Endothelial cell of umbilical vein (primary cell): Measurements from ENCODE around the gene ALK. TPM values are rescaled to one million over a fixed set of nuclear protein-coding genes. Genes with fewer than 3 reads are reported as not detected.

Source experiments
- BruUV-seq: library from RNA; stranded (reverse); fragments of 400-500 nt; replicated peaks from 2 replicates; lab custom pipeline; 2021; lab: Mats Ljungman, UMichigan
- CTCF ChIA-PET: fragments of 300-600, 350-600 bp; sonication (Branson Sonifier 250); formaldehyde crosslinking; loops from one replicate; lab custom pipeline; 2021; ENCODE audit warnings: antibody characterized with exemption, inconsistent platforms; lab: Charles Lee
- POLR2A ChIA-PET: fragments of 300-600, 350-600 bp; sonication (Branson Sonifier 250); formaldehyde crosslinking; loops from one replicate; lab custom pipeline; 2021; ENCODE audit warnings: antibody characterized with exemption, inconsistent platforms; lab: Charles Lee
- DNase-seq: peaks from one replicate; pipeline ENCODE4 v3.0.0-alpha.2; 2011; ENCODE audit warnings: low read depth, low spot score
- FAIRE-seq: peaks from 2 replicates; lab custom pipeline; 2011; peaks lifted over from hg19 to GRCh38; lab: Jason Lieb, UNC
- H2AFZ ChIP-seq: 2 replicates; pipeline ENCODE4 v1.6.0; 2012; ENCODE audit warnings: low read depth, low read length, control low read depth, inconsistent platforms
- H3K27ac ChIP-seq: 2 replicates; pipeline ENCODE4 v1.5.1; 2011; ENCODE audit warnings: low read depth, mild to moderate bottlenecking, control low read depth, low read length, moderate library complexity; ENCODE audit not compliant: insufficient read depth
- H3K27me3 ChIP-seq, 2 experiments: 2 replicates each; pipeline versions ENCODE4 v1.6.0 to v1.6.1; 2011; ENCODE audit warnings: low read length in 2 of 2, mixed read lengths in 1 of 2; ENCODE audit not compliant: control insufficient read depth in 2 of 2, insufficient read depth in 2 of 2
- H3K36me3 ChIP-seq, 2 experiments: 2 replicates in 1 of 2; 3 replicates in 1 of 2; pipeline ENCODE4 v1.5.1; 2011; ENCODE audit warnings: low read length in 2 of 2, mild to moderate bottlenecking in 1 of 2, moderate library complexity in 1 of 2; ENCODE audit not compliant: control insufficient read depth in 2 of 2, insufficient read depth in 2 of 2; ENCODE audit errors: extremely low read depth in 1 of 2
- H3K4me1 ChIP-seq: 3 replicates; pipeline ENCODE4 v1.5.1; 2011; ENCODE audit warnings: mild to moderate bottlenecking, low read length; ENCODE audit not compliant: control insufficient read depth, insufficient read depth; ENCODE audit errors: extremely low read depth
- H3K4me2 ChIP-seq: 2 replicates; pipeline ENCODE4 v1.6.1; 2011; ENCODE audit warnings: low read length, control low read depth, mixed read lengths; ENCODE audit not compliant: insufficient read depth
- H3K4me3 ChIP-seq, 3 experiments: fragments of 200-600 bp in 1 of 3; sonication (generic), shearing (Covaris generic) in 1 of 3; replicated peaks in 1 of 3; 2 replicates each; pipeline ENCODE4 v1.5.1; 2011 to 2016; ENCODE audit warnings: control low read depth in 3 of 3, low read length in 3 of 3, mild to moderate bottlenecking in 2 of 3, inconsistent platforms in 1 of 3, low read depth in 1 of 3, moderate library complexity in 1 of 3; ENCODE audit not compliant: insufficient read depth in 1 of 3
- H3K79me2 ChIP-seq: 2 replicates; pipeline ENCODE4 v1.6.0; 2012; ENCODE audit warnings: low read length, inconsistent platforms; ENCODE audit not compliant: control insufficient read depth, insufficient read depth
- H3K9ac ChIP-seq: replicated peaks from 2 replicates; pipeline ENCODE3; 2011; ENCODE audit warnings: low read length, control low read depth; ENCODE audit not compliant: insufficient read depth; ENCODE audit errors: extremely low read depth
- H3K9me1 ChIP-seq: replicated peaks from 3 replicates; pipeline ENCODE4 v1.6.0; 2011; ENCODE audit warnings: mild to moderate bottlenecking, low read length; ENCODE audit not compliant: control insufficient read depth, insufficient read depth; ENCODE audit errors: extremely low read depth
- H3K9me3 ChIP-seq: replicated peaks from 2 replicates; pipeline ENCODE4 v1.5.1; 2012; ENCODE audit warnings: low read length, inconsistent platforms; ENCODE audit not compliant: control insufficient read depth, insufficient read depth
- H4K20me1 ChIP-seq: replicated peaks from 2 replicates; pipeline ENCODE3; 2011; ENCODE audit warnings: mild to moderate bottlenecking, low read length; ENCODE audit not compliant: control insufficient read depth, insufficient read depth; ENCODE audit errors: extremely low read depth
- EZH2 ChIP-seq: IDR thresholded peaks from 2 replicates; pipeline ENCODE4 v1.6.1; 2012; ENCODE audit warnings: borderline replicate concordance, low read depth, mild to moderate bottlenecking, moderate library complexity, low read length, inconsistent platforms; ENCODE audit not compliant: severe bottlenecking
- FOS ChIP-seq: IDR thresholded peaks from 2 replicates; pipeline ENCODE4 v1.6.1; 2011; ENCODE audit warnings: mild to moderate bottlenecking, low read length, moderate library complexity, borderline replicate concordance; ENCODE audit not compliant: insufficient read depth
- GATA2 ChIP-seq: IDR thresholded peaks from 2 replicates; pipeline ENCODE4 v1.7.0; 2011; ENCODE audit warnings: low read depth, mild to moderate bottlenecking, moderate library complexity, mixed read lengths, low read length; ENCODE audit not compliant: insufficient read length, insufficient read depth
- JUN ChIP-seq: IDR thresholded peaks from 2 replicates; pipeline ENCODE4 v1.6.1; 2011; ENCODE audit warnings: borderline replicate concordance, low read depth; ENCODE audit not compliant: insufficient read length, insufficient read depth
- MYC ChIP-seq: IDR thresholded peaks from one replicate; pipeline ENCODE4 v1.6.1; 2011; ENCODE audit warnings: mild to moderate bottlenecking, low read depth, low read length
- POLR2A ChIP-seq: IDR thresholded peaks from 2 replicates; pipeline ENCODE4 v1.6.1; 2012; ENCODE audit warnings: low read depth, mild to moderate bottlenecking, control low read depth, low read length
- POLR2AphosphoS5 ChIP-seq: IDR thresholded peaks from 2 replicates; pipeline ENCODE4 v1.6.1; 2012; ENCODE audit warnings: low read depth, mild to moderate bottlenecking, control low read depth, low read length, moderate library complexity; ENCODE audit not compliant: insufficient read depth
- dilution Hi-C: fragments of 300-500 bp; cut with MboI; formaldehyde crosslinking; loops from one replicate; pipeline ENCODE4 v1.15.0; 2019; ENCODE audit warnings: low sequenced_read_pairs; ENCODE audit not compliant: extremely low pct_ligation_motif_present
- intact Hi-C: fragments of 100-400 bp; cut with micrococcal nuclease; formaldehyde crosslinking; loops from one replicate; pipeline ENCODE4 v1.10.0; 2022
- polyA plus RNA-seq, 4 experiments: library from polyadenylated mRNA; depleted of rRNA in 3 of 4; stranded (reverse) in 3 of 4; unstranded in 1 of 4; fragments of >200 nt; gene quantifications; 2 replicates each; pipeline versions ENCODE4 v1.2.1 to v1.2.3, GENCODE V29; 2011 to 2012; ENCODE audit warnings: missing spikeins in 1 of 4
- total RNA-seq: library from RNA; stranded (reverse); gene quantifications from 2 replicates; pipeline ENCODE4 v1.2.3, GENCODE V29; 2021
- TF ChIP-seq, protein P1 (sequence below): IDR thresholded peaks from 2 replicates; pipeline ENCODE4 v1.6.1; 2011; ENCODE audit not compliant: insufficient read depth, insufficient read length
- TF ChIP-seq, protein P2 (sequence below), 2 donors: IDR thresholded peaks; 1 replicate in 1 of 2; 2 replicates in 1 of 2; pipeline ENCODE4 v1.5.1; 2011; ENCODE audit warnings: low read length in 2 of 2, mild to moderate bottlenecking in 2 of 2, moderate library complexity in 2 of 2, control low read depth in 1 of 2, inconsistent platforms in 1 of 2, low read depth in 1 of 2; ENCODE audit not compliant: insufficient read depth in 1 of 2; ENCODE audit errors: extremely low read depth in 1 of 2

ALK gene
- total and polyA plus RNA-seq, 2 donors (not counting 3 experiments of a cell fraction or from before 2014, with no cell fraction given), result not detected

DNA sequence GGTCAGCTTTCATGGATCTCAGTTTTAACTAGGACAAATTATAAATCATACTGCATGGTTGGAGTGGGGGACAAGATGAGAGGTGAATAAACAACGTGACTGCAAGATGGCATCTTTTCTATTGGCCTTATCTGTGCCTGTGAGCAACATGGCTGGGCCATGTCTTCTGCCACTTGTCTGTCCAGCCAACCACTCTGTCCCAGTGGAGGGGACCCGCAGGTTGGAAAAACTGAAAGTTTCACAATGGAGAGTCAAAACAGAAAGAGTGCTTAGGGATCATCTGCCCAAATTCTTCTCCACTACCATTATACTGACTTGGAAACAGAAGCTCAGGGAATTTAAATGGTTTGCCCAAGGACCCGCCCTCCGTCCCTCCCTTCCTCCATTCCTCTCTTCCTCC is 104.1 kb downstream of the ALK start:
- Histone ChIP-seq H3K9me3 (peaks cover 2% of the 10 kb centered on the region), H3K9ac (no peak overlapping the region), H3K4me1 (no peaks in the 10 kb centered on the region), H3K4me3 (no peak overlapping the region), H3K27me3 (no peaks in the 10 kb centered on the region), H3K9me1 (no peaks in the 10 kb centered on the region), H3K4me2 (no peak overlapping the region), H3K79me2 (no peaks in the 10 kb centered on the region), H4K20me1 (no peaks in the 10 kb centered on the region), H2AFZ (no peak overlapping the region), H3K27ac (no peak overlapping the region), H3K36me3 (no peaks in the 10 kb centered on the region)
- intact Hi-C loops, result no loop called here
- CTCF ChIA-PET, result no interaction called here
- POLR2A ChIA-PET, result no interaction called here
- dilution Hi-C loops, result no loop called here
- BruUV-seq, result no TSS peak
- no peak for FAIRE-seq
- no peak for DNase-seq
- TF ChIP-seq JUN (no peak), FOS (no peak), POLR2A (no peak), MYC (no peak), GATA2 (no peak), POLR2AphosphoS5 (no peak), EZH2 (no peak)
- TF ChIP-seq, protein P1, sequence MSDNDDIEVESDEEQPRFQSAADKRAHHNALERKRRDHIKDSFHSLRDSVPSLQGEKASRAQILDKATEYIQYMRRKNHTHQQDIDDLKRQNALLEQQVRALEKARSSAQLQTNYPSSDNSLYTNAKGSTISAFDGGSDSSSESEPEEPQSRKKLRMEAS, result no peak
- TF ChIP-seq, protein P2, sequence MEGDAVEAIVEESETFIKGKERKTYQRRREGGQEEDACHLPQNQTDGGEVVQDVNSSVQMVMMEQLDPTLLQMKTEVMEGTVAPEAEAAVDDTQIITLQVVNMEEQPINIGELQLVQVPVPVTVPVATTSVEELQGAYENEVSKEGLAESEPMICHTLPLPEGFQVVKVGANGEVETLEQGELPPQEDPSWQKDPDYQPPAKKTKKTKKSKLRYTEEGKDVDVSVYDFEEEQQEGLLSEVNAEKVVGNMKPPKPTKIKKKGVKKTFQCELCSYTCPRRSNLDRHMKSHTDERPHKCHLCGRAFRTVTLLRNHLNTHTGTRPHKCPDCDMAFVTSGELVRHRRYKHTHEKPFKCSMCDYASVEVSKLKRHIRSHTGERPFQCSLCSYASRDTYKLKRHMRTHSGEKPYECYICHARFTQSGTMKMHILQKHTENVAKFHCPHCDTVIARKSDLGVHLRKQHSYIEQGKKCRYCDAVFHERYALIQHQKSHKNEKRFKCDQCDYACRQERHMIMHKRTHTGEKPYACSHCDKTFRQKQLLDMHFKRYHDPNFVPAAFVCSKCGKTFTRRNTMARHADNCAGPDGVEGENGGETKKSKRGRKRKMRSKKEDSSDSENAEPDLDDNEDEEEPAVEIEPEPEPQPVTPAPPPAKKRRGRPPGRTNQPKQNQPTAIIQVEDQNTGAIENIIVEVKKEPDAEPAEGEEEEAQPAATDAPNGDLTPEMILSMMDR (IDR thresholded peaks at IDR 0.05; ENCODE audit: extremely low read depth in 1 of 2, insufficient read depth in 1 of 2, low read depth in 1 of 2, low read length in 2 of 2), result no peak
